HepG2 (cell line): ENCODE results near the gene WTAP. TPM values are rescaled to one million over a fixed set of nuclear protein-coding genes. Genes with fewer than 3 reads are reported as not detected.
A peak's percentile ranks its signal among the peaks of the same experiment; 100 is the strongest.
"Not testable (repeated sequence)": the region's sequence is repeated elsewhere in the genome, so short reads cannot be mapped to it uniquely, and the experiment has no call there.

Experiments
- ATAC-seq: fragments of 200-7000 bp; cut with Tn5 transposase; 3 replicates; pipeline ENCODE4 v1.9.1; 2020; ENCODE audit warnings: mild to moderate bottlenecking, moderate library complexity
- BruUV-seq: library from RNA; stranded (reverse); fragments of 400-500 nt; replicated peaks from 2 replicates; lab custom pipeline; 2021; lab: Mats Ljungman, UMichigan
- CTCF ChIA-PET: fragments of 300-600 bp; formaldehyde crosslinking; extraction: SDS; loops from one replicate; lab custom pipeline; 2021; ENCODE audit warnings: low total read pairs, inconsistent platforms, low intra/inter-chr PET ratio; lab: Yijun Ruan, JAX
- POLR2A ChIA-PET: fragments of 350-600 bp; sonication (Branson Sonifier 250); formaldehyde crosslinking; loops from one replicate; lab custom pipeline; 2020; ENCODE audit warnings: antibody characterized with exemption, inconsistent platforms; lab: Yijun Ruan, JAX
- DNase-seq: peaks from one replicate; pipeline ENCODE4 v3.0.0-alpha.2; 2015; ENCODE audit warnings: low spot score
- FAIRE-seq: peaks from 3 replicates; lab custom pipeline; 2011; peaks lifted over from hg19 to GRCh38; lab: Jason Lieb, UNC
- H2AFZ ChIP-seq: one replicate; pipeline ENCODE4 v1.6.1; 2011; ENCODE audit warnings: low read length, inconsistent platforms
- H3K27ac ChIP-seq: fragments of 300-600 bp; 3 replicates; pipeline ENCODE4 v1.8.0; 2011; ENCODE audit warnings: mixed run types, mild to moderate bottlenecking, mixed read lengths, low read length, inconsistent platforms; ENCODE audit not compliant: insufficient read depth; ENCODE audit errors: extremely low read length
- H3K27me3 ChIP-seq, 2 experiments: fragments of 200-600 bp in 1 of 2; 2 replicates in 1 of 2; 3 replicates in 1 of 2; pipeline versions ENCODE4 v1.6.0 to v1.8.0; 2011; ENCODE audit warnings: low read length in 2 of 2, mild to moderate bottlenecking in 2 of 2, moderate library complexity in 2 of 2, inconsistent platforms in 1 of 2; ENCODE audit not compliant: insufficient read depth in 2 of 2, control insufficient read depth in 1 of 2
- H3K36me3 ChIP-seq, 2 experiments: fragments of 200-600 bp in 1 of 2; replicated peaks in 1 of 2; 2 replicates in 1 of 2; 3 replicates in 1 of 2; pipeline versions ENCODE4 v1.5.1 to v1.8.0; 2011; ENCODE audit warnings: low read length in 2 of 2, inconsistent platforms in 1 of 2; ENCODE audit not compliant: insufficient read depth in 2 of 2, control insufficient read depth in 1 of 2
- H3K4me1 ChIP-seq: 2 replicates; pipeline ENCODE4 v1.5.1; 2012; ENCODE audit warnings: low read length, inconsistent platforms; ENCODE audit not compliant: insufficient read depth
- H3K4me2 ChIP-seq: 2 replicates; pipeline ENCODE4 v1.6.0; 2011; ENCODE audit warnings: low read depth, low read length, inconsistent platforms
- H3K4me3 ChIP-seq, 3 experiments: fragments of 200-600 bp in 1 of 3; sonication (generic), shearing (Covaris generic) in 1 of 3; replicated peaks in 1 of 3; 2 replicates each; pipeline ENCODE4 v1.5.1; 2011 to 2016; ENCODE audit warnings: low read length in 3 of 3, inconsistent platforms in 2 of 3, low read depth in 2 of 3, mild to moderate bottlenecking in 2 of 3, control low read depth in 1 of 3, mixed read lengths in 1 of 3; ENCODE audit not compliant: insufficient read depth in 1 of 3
- H3K79me2 ChIP-seq: one replicate; pipeline ENCODE4 v1.6.1; 2011; ENCODE audit warnings: low read length, inconsistent platforms; ENCODE audit not compliant: insufficient read depth
- H3K9ac ChIP-seq: 2 replicates; pipeline ENCODE4 v1.6.0; 2011; ENCODE audit warnings: mild to moderate bottlenecking, low read depth, low read length, inconsistent platforms; ENCODE audit not compliant: insufficient read depth
- H3K9me3 ChIP-seq: 2 replicates; pipeline ENCODE4 v1.5.1; 2012; ENCODE audit warnings: mild to moderate bottlenecking, low read length
- H4K20me1 ChIP-seq: 2 replicates; pipeline ENCODE4 v1.6.0; 2011; ENCODE audit warnings: inconsistent platforms, mild to moderate bottlenecking, low read length, moderate library complexity; ENCODE audit not compliant: insufficient read depth
- ATF7 ChIP-seq, 2 experiments: fragments of 450-650 bp in 1 of 2; sonication (generic) in 1 of 2; formaldehyde crosslinking in 1 of 2; IDR thresholded peaks; 2 replicates each; pipeline versions ENCODE4 v1.4.0 to v1.6.1; 2016 to 2020; ENCODE audit warnings: antibody characterized with exemption in 1 of 2, mild to moderate bottlenecking in 1 of 2, missing genetic modification reagents in 1 of 2
- CEBPB ChIP-seq: IDR thresholded peaks from 2 replicates; pipeline ENCODE4 v1.6.1; 2011; ENCODE audit warnings: low read depth, low read length, improper control_type of control experiment, borderline replicate concordance
- CEBPG ChIP-seq: IDR thresholded peaks from 2 replicates; pipeline ENCODE4 v1.6.1; 2016
- CREB1 ChIP-seq, 2 experiments: fragments of 450-650 bp in 1 of 2; IDR thresholded peaks; 2 replicates each; pipeline ENCODE4 v1.6.1; 2016 to 2017; ENCODE audit warnings: control low read depth in 1 of 2, mild to moderate bottlenecking in 1 of 2, missing compliant biosample characterization in 1 of 2, missing genetic modification characterization in 1 of 2
- FOSL2 ChIP-seq: sonication (generic); formaldehyde crosslinking; IDR thresholded peaks from 2 replicates; pipeline ENCODE4 v1.4.0; 2020; ENCODE audit warnings: missing genetic modification reagents
- MTA1 ChIP-seq: sonication (generic); formaldehyde crosslinking; IDR thresholded peaks from 2 replicates; pipeline ENCODE4 v1.4.0; 2020; ENCODE audit warnings: missing genetic modification reagents, mild to moderate bottlenecking, borderline replicate concordance
- NBN ChIP-seq: fragments of 450-650 bp; conservative IDR thresholded peaks from 2 replicates; pipeline ENCODE4 v1.6.1; 2017
- SAP130 ChIP-seq: IDR thresholded peaks from 2 replicates; pipeline ENCODE4 v1.6.1; 2016; ENCODE audit warnings: low read depth
- TBX3 ChIP-seq: fragments of 450-650 bp; IDR thresholded peaks from 2 replicates; pipeline ENCODE4 v1.6.1; 2017; ENCODE audit warnings: antibody characterized with exemption, mild to moderate bottlenecking, inconsistent platforms, borderline replicate concordance
- ZBTB21 ChIP-seq: sonication (generic); formaldehyde crosslinking; IDR thresholded peaks from 2 replicates; pipeline ENCODE4 v1.4.0; 2020; ENCODE audit warnings: missing genetic modification reagents
- ZFP37 ChIP-seq: sonication (generic); formaldehyde crosslinking; IDR thresholded peaks from 2 replicates; pipeline ENCODE4 v1.4.0; 2020; ENCODE audit warnings: missing genetic modification reagents, borderline replicate concordance
- ZNF124 ChIP-seq: sonication (generic); formaldehyde crosslinking; IDR thresholded peaks from 2 replicates; pipeline ENCODE4 v1.4.0; 2020; ENCODE audit warnings: missing genetic modification reagents
- WGBS: methylation state at CpG from one replicate; pipeline ENCODE4 v1.1.6; 2017; ENCODE audit warnings: low lambda C conversion rate; 5-methylcytosine and 5-hydroxymethylcytosine counted together
- in situ Hi-C: cut with HindIII; loops from 2 replicates; pipeline ENCODE4 v1.10.0; 2017; ENCODE audit warnings: low pct_unique_long_range_greater_than_20kb; ENCODE audit not compliant: extremely low pct_ligation_motif_present
- intact Hi-C: fragments of 100-400 bp; cut with micrococcal nuclease; formaldehyde crosslinking; loops from one replicate; pipeline ENCODE4 v1.10.0; 2022; ENCODE audit not compliant: unreplicated experiment
- polyA plus RNA-seq, 8 experiments: library from polyadenylated mRNA; depleted of rRNA in 3 of 8; stranded (reverse) in 7 of 8; unstranded in 1 of 8; fragments of >200 nt; fragmentation: Illumina TruSeq in 4 of 8; extraction: Trizol in 4 of 8; gene quantifications; 2 replicates each; pipeline versions ENCODE4 v1.2.1 to v1.2.3, GENCODE V29; 2011 to 2016; ENCODE audit warnings: low read depth in 4 of 8, missing spikeins in 1 of 8, mixed read lengths in 1 of 8; ENCODE audit not compliant: insufficient read depth in 1 of 8
- total RNA-seq, 5 experiments: library from RNA; depleted of rRNA; stranded (reverse); fragments of >200 nt; fragmentation: Illumina TruSeq; extraction: Trizol; gene quantifications; 2 replicates each; pipeline ENCODE4 v1.2.3, GENCODE V29; 2016; ENCODE audit warnings: low read depth in 1 of 5
- TF ChIP-seq, protein P1 (sequence below): IDR thresholded peaks from 2 replicates; pipeline ENCODE4 v1.6.1; 2012; ENCODE audit warnings: low read depth, low read length, improper control_type of control experiment

WTAP gene
- total and polyA plus RNA-seq, 2 of the 13 experiments (the other 11 are each of a cell fraction or from before 2014, with no cell fraction given), result 31.6 to 167 TPM

DNA sequence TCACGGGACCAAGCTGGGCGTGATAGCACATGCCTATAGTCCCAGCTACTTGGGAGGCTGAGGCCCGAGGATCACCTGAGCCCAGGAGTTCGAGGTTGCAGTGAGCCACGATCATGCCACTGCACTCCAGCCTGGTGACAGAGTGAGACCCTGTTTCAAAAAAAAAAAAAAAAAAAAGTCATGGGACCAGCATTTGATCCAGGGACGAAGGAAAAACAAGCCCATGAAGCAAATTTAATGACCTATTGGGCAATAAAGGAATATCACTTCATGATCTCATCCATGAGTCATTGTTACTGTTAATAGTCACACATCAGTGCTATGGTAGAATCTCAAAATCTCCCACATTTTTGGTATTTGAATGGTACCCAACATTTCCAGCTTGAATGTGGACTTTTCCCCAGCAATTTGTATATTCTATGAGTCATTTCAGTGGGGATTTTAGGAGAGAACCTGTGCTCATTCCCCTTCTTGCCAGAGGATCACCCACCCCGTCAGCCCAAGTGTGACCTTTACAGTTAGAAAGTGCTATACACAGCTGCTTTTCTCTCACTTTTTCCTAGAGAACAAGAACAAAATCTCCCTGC lies 25.8 kb upstream of the WTAP start:
- H4K20me1 ChIP-seq, result no peaks in the 10 kb centered on the region
- no peak overlapping the region for H3K9ac ChIP-seq
- H3K9me3 ChIP-seq, result no peaks in the 10 kb centered on the region
- no peaks in the 10 kb centered on the region for H3K79me2 ChIP-seq
- no peak for FAIRE-seq
- DNase-seq, result peak; percentile 43
- H2AFZ ChIP-seq, result no peak overlapping the region
- TF ChIP-seq ZBTB21 (CRISPR knock-in tag) (0 out of 2 replicates have a peak, but pooled peaks have one; percentile 36), CEBPB (peak; percentile 90), TBX3 (0 out of 2 replicates have a peak, but pooled peaks have one; percentile 14), SAP130 (CRISPR knock-in tag) (0 out of 2 replicates have a peak, but pooled peaks have one; percentile 21), CREB1 (IDR thresholded peaks at IDR 0.05) (peak; percentile 35; the same call in 1 of the 2 replicates), CREB1 (CRISPR knock-in tag; IDR thresholded peaks at IDR 0.05) (no peak), CEBPG (peak; percentile 36; the same call in 1 of the 2 replicates), FOSL2 (CRISPR knock-in tag) (peak; percentile 49; the same call in 1 of the 2 replicates), ZFP37 (CRISPR knock-in tag) (no peak), MTA1 (CRISPR knock-in tag) (no peak), ATF7 (IDR thresholded peaks at IDR 0.05) (peak; percentile 49), ATF7 (CRISPR knock-in tag; IDR thresholded peaks at IDR 0.05) (no peak), ZNF124 (no peak), NBN (no peak)
- TF ChIP-seq, protein P1, sequence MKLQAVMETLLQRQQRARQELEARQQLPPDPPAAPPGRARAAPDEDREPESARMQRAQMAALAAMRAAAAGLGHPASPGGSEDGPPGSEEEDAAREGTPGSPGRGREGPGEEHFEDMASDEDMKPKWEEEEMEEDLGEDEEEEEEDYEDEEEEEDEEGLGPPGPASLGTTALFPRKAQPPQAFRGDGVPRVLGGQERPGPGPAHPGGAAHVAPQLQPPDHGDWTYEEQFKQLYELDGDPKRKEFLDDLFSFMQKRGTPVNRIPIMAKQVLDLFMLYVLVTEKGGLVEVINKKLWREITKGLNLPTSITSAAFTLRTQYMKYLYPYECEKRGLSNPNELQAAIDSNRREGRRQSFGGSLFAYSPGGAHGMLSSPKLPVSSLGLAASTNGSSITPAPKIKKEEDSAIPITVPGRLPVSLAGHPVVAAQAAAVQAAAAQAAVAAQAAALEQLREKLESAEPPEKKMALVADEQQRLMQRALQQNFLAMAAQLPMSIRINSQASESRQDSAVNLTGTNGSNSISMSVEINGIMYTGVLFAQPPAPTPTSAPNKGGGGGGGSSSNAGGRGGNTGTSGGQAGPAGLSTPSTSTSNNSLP, result peak; percentile 79
- no peaks in the 10 kb centered on the region for H3K27me3 ChIP-seq
- ChIA-PET CTCF (no interaction called here), POLR2A (interaction anchor here (0.7 to 4.2 kb wide), 5 partner anchors 9 to 62 kb away, joined by 3 to 33 read pairs (median 5); partner anchors contain the start of genes ACAT2 and SOD2)
- peaks cover 42% of the 10 kb centered on the region for H3K4me1 ChIP-seq
- in situ Hi-C loops, result no loop called here
- intact Hi-C loops, result no loop called here
- H3K27ac ChIP-seq, result no peak overlapping the region
- BruUV-seq, result no TSS peak
- H3K4me3 ChIP-seq, result no peak overlapping the region
- no peaks in the 10 kb centered on the region for H3K36me3 ChIP-seq
- no peak overlapping the region for H3K4me2 ChIP-seq
- 73% methylated on average over 7 of the region's 7 CpGs for WGBS
- ATAC-seq, result peak; percentile 36; the same call in 1 of the 3 replicates

DNA sequence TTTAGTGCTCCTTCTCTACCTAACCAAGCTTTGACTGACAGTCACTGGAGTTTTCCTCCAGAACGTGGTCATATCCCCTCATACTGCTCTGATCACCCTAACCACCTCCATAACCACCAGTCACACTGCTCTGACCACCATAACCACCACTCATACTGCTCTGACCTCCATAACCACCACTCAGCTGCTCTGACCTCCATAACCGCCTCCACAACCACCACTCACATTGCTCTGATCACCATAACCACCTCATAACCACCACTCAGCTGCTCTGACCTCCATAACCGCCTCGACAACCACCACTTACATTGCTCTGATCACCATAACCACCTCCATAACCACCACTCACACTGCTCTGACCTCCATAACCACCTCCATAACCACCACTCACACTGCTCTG lies 16.7 kb upstream of the WTAP start:
- H3K4me3 ChIP-seq, BruUV-seq, H3K9me3 ChIP-seq, ATAC-seq, H4K20me1 ChIP-seq, H3K27me3 ChIP-seq, DNase-seq, CTCF ChIA-PET, H2AFZ ChIP-seq, H3K4me1 ChIP-seq, H3K27ac ChIP-seq, H3K36me3 ChIP-seq, in situ Hi-C loops, FAIRE-seq, H3K79me2 ChIP-seq, H3K4me2 ChIP-seq, H3K9ac ChIP-seq, intact Hi-C loops: not testable (repeated sequence)
- 57% methylated on average over 4 of the region's 4 CpGs for WGBS
- POLR2A ChIA-PET, result interaction anchor here (1.2 kb wide), 1 partner anchor 16 kb away, joined by 4 read pairs; the partner anchor contains the start of gene WTAP
